Right lobe of liver (tissue), 4 donors: ENCODE results near the gene FAM180A.

Experiments
- CTCF ChIP-seq, 4 donors: fragments of 200-600 bp in 3 of 4; fragments of 450-650 bp in 1 of 4; IDR thresholded peaks; one replicate each; pipeline versions ENCODE4 v1.5.1 to v1.8.0; 2016 to 2022; ENCODE audit warnings: antibody characterized with exemption in 4 of 4, mild to moderate bottlenecking in 2 of 4
- POLR2A ChIP-seq: fragments of 450-650 bp; IDR thresholded peaks from one replicate; pipeline ENCODE4 v1.6.1; 2017; ENCODE audit warnings: antibody characterized with exemption, mild to moderate bottlenecking
- donor health status: DM: no; HTN: no; CAD: no.
- donor health status: DM: no; HTN: no; CAD: no.
- donor health status: DM: no; HTN: yes; CAD: no.

GRCh38 chr7:135770139-135770710 is 21.6 kb upstream of the FAM180A start:
- no peak for TF ChIP-seq CTCF (IDR thresholded peaks at IDR 0.05)
- no peak for TF ChIP-seq POLR2A
